IPS DF 6.9 (cell line): Measurements from ENCODE around the gene HSD11B1.

ENCODE experiments used
- DNase-seq: peaks from one replicate; pipeline ENCODE4 v3.0.0-alpha.2; 2013; ENCODE audit warnings: low read depth, low spot score
- H3K27ac ChIP-seq: one replicate; pipeline ENCODE4 v1.5.1; 2013; ENCODE audit warnings: low read length, control low read depth
- H3K27me3 ChIP-seq: 2 replicates; pipeline ENCODE4 v1.6.1; 2013; ENCODE audit warnings: mild to moderate bottlenecking, low read length; ENCODE audit not compliant: control insufficient read depth, insufficient read depth
- H3K36me3 ChIP-seq: 2 replicates; pipeline ENCODE4 v1.6.1; 2013; ENCODE audit warnings: low read length; ENCODE audit not compliant: control insufficient read depth, insufficient read depth
- H3K4me1 ChIP-seq: 2 replicates; pipeline ENCODE4 v1.6.1; 2013; ENCODE audit warnings: low read length; ENCODE audit not compliant: control insufficient read depth, insufficient read depth
- H3K4me3 ChIP-seq: 2 replicates; pipeline ENCODE4 v1.5.1; 2013; ENCODE audit warnings: mild to moderate bottlenecking, low read length
- H3K9me3 ChIP-seq: 2 replicates; pipeline ENCODE4 v1.6.1; 2013; ENCODE audit warnings: low read length, inconsistent platforms; ENCODE audit not compliant: control insufficient read depth, insufficient read depth
- WGBS: extraction: QIAGEN DNeasy Blood & Tissue Kit; methylation state at CpG from one replicate; pipeline ENCODE4 v1.1.7; 2013; ENCODE audit warnings: mixed read lengths, missing lambda C conversion rate; ENCODE audit not compliant: insufficient read length, insufficient coverage; 5-methylcytosine and 5-hydroxymethylcytosine counted together

The HSD11B1 gene

DNA sequence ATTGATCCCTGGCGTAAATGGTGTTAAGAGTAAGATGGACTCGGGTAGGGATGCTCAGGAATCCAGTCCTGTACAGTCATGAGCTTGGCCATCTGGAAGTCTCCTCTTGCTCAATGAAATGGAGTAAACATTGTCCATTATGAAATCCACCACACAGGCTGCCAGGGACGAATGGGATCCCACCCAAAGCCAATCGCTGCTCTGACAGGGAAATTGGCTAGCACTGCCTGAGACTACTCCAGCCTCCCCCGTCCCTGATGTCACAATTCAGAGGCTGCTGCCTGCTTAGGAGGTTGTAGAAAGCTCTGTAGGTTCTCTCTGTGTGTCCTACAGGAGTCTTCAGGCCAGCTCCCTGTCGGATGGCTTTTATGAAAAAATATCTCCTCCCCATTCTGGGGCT, at the start of gene HSD11B1:
TSS of gene HSD11B1 (plus strand) at position 263 of the 400 bp plus-strand sequence. CDS start at position 360, 97 bp downstream.
- WGBS, result no CpG with 5 or more reads among the region's 6 CpGs
- no peaks in the 10 kb centered on the region for H3K27me3 ChIP-seq
- H3K36me3 ChIP-seq, result no peaks in the 10 kb centered on the region
- no peak for DNase-seq
- H3K4me3 ChIP-seq, result no peak within 1 kb of the TSS
- no peaks in the 10 kb centered on the region for H3K4me1 ChIP-seq
- no peaks in the 10 kb centered on the region for H3K9me3 ChIP-seq
- no peak within 1 kb of the TSS for H3K27ac ChIP-seq

DNA sequence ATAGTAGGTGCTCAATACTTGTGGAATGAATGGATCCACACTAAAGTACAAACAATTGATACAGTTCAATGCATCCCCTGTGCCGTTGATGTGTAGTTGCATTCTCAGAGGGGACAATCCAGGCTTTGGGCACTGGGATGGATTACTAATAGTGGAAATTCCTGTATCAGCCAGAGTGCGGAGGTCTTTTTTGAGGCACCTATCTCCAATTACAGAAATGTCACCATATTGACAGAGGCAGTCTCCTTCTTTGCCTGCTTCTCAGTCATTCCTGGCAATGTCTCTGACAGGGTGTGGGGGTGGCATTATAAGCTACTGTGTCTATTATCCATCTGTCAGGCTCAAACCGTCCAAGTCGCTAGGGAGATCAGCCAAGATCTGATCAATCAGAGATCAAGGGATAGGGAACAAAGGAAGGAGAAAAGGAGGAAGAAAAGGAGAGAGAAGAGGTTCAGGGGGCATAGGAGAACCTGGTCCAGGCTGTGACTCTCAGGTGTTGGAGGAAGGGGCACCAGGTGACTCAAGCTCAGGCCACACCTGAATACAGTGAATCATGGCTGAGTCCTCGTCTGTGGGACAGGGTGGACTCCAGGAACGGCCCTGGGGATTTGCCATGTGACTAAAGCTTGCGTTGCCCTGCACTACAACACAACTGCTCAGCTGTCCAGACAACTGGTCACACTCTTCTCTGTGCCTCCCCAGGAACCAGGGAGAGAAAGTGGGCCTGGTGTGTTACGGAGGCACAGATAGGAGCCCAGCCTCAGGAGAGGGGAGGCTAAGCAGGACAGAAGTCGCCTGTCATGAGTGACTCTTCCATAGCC, 49.0 kb upstream of the HSD11B1 start:
- DNase-seq, result no peak
- no peaks in the 10 kb centered on the region for H3K9me3 ChIP-seq
- H3K4me1 ChIP-seq, result 0 out of 2 replicates have a peak, but pooled peaks cover 2% of the 10 kb centered on the region
- no peak overlapping the region for H3K27ac ChIP-seq
- no CpG with 5 or more reads among the region's 9 CpGs for WGBS
- no peak overlapping the region for H3K4me3 ChIP-seq
- no peaks in the 10 kb centered on the region for H3K27me3 ChIP-seq
- no peaks in the 10 kb centered on the region for H3K36me3 ChIP-seq

DNA sequence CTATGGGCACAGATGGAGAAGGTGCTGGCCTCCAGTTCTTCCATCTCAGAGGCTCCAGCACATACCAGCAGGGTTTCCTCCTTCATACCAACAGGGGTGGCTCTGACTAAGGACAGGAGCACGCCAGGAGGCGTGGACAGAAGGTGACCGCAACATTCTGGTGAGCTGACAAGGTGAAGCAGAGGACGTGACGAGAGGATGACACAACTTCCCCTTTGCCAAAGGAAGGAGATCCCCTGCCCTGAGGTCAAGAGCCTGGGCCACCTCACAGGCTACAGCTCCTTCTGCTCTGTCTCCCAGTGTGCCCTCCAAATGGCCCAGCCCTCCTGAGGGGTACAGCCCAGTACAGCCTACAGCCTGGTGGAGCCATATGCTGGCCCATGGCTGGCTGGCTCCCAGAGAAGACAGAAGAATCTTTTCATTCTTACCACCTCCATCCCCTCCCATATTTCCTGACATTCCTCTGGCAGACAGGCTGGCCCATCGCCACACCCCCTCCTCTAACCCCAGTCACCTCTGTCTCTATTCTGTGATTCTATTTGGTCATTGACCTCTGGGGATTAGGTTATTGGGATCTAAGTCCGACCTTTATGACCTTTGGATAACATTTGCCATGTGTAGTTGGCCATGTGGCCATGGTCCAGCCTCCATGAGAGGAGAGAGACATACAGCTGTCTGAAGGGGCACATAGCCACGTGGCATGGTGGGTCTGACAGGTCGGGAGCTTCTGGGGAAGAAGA, 47.3 kb upstream of the HSD11B1 start:
- Histone ChIP-seq H3K4me1 (0 out of 2 replicates have a peak, but pooled peaks cover 1% of the 10 kb centered on the region), H3K4me3 (no peak overlapping the region), H3K36me3 (no peaks in the 10 kb centered on the region), H3K27ac (no peak overlapping the region), H3K27me3 (no peaks in the 10 kb centered on the region), H3K9me3 (no peaks in the 10 kb centered on the region)
- WGBS, result no CpG with 5 or more reads among the region's 9 CpGs
- DNase-seq, result no peak

DNA sequence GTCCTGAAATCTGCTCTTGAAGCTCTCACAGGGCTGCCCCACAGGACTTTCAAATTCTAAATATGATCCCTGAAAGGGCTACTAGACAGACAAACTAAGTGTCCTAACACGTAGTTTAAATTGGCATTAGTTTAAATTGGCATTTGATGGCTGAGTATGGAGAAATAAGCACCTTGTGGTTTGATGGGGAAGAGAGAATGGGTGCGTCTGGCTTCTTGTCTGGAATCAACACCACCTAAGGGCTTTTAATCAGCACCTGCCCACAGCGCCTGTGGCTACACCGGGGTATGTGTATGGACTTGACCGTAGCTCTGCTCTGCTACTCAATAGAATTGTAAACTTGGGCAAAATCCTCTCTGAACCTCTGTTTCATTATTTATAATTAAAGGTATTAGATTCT, 46.7 kb upstream of the HSD11B1 start:
- Histone ChIP-seq H3K36me3 (no peaks in the 10 kb centered on the region), H3K4me3 (no peak overlapping the region), H3K9me3 (no peaks in the 10 kb centered on the region), H3K27me3 (no peaks in the 10 kb centered on the region), H3K27ac (no peak overlapping the region), H3K4me1 (no peaks in the 10 kb centered on the region)
- DNase-seq, result no peak
- WGBS, result no CpG with 5 or more reads among the region's 5 CpGs

DNA sequence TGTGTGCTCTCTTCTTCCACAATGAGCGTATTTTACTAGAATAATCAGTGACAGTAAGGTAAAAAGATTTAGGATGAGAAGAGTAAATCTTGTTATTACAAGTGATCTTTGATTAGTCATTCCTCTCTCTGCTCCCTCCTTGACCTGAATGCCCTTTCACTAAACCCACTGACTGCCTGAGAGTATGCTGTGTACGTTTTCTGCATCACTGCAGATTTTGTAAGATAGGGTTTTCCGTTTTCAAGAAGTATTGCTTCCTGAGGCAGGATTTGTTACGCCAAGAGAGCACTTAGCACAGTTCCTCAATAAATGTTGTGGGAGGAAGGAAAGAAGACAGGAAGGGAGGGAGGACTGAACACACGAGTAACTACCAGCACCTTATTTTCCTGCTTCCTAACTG, 44.7 kb upstream of the HSD11B1 start:
- Histone ChIP-seq H3K27ac (no peak overlapping the region), H3K27me3 (no peaks in the 10 kb centered on the region), H3K4me1 (peaks cover 2% of the 10 kb centered on the region; the same call in 1 of the 2 replicates), H3K9me3 (no peaks in the 10 kb centered on the region), H3K4me3 (no peak overlapping the region), H3K36me3 (no peaks in the 10 kb centered on the region)
- no peak for DNase-seq
- no CpG with 5 or more reads among the region's 5 CpGs for WGBS

DNA sequence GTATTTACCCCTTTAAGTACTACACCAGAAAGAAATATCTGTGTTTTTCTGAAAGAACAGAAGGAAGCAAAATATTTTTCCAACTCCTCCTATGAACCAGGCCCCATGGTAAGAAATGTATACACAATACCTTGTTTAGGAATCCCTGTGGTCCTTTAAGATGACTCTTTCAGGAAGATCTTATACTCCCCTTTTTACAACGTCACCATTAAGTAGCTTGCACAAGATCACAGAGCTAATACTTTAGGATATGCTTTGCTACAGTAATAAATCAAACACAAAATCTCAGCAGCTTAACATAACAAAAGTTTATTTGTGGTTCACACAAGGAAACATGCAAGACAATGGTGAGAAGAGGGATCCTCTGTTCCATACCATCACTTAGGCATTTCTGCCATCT, 43.6 kb upstream of the HSD11B1 start:
- Histone ChIP-seq H3K9me3 (no peaks in the 10 kb centered on the region), H3K27ac (no peak overlapping the region), H3K36me3 (no peaks in the 10 kb centered on the region), H3K27me3 (no peaks in the 10 kb centered on the region), H3K4me1 (peaks cover 2% of the 10 kb centered on the region; the same call in 1 of the 2 replicates), H3K4me3 (no peak overlapping the region)
- DNase-seq, result no peak
- WGBS, result no CpG with 5 or more reads among the region's 1 CpG

DNA sequence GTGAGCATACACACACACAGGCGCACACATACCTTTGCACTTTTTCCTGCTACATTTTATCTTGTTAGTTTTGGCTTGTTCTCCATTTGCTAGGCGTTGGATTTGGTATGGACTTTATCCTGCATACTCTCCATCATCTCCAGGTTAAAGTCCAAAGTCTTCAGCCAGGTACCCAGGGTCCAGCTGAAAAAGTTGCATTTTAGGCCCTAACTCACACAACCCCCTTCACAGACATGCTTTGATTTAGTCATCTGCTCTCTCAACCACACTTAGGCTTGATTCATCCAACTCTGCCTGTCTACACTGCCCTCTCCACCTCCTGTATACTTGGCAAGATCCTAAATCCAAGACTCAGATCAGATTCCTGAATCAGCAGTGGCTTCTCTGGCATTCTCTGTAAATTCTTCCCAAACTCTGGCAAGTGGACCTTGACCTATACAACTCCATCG, 41.7 kb upstream of the HSD11B1 start:
- no CpG with 5 or more reads among the region's 3 CpGs for WGBS
- H3K4me1 ChIP-seq, result peaks cover 2% of the 10 kb centered on the region; the same call in 1 of the 2 replicates
- no peak for DNase-seq

DNA sequence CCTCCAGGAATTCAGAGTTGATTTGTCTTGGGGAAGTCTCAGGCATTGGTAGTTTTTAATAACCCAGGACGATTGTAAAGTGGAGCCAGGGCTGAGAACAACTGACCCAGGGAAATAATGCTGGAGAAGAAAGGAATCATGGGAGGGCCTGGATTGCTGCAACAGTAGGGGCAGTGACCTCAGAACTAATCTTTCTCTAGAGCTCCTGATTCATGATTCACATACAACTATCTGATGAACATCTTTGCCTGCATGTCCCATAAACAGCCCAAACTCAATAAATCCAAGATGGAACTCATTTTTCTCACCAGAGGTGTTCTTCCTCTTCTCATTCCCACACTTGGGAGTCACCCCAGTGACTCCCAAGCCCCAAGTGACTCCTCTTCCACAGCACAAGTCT, 37.5 kb upstream of the HSD11B1 start:
- H3K9me3 ChIP-seq, result no peaks in the 10 kb centered on the region
- no CpG with 5 or more reads among the region's 1 CpG for WGBS
- H3K4me3 ChIP-seq, result no peak overlapping the region
- H3K36me3 ChIP-seq, result no peaks in the 10 kb centered on the region
- H3K4me1 ChIP-seq, result peaks cover 2% of the 10 kb centered on the region; the same call in 1 of the 2 replicates
- H3K27me3 ChIP-seq, result no peaks in the 10 kb centered on the region
- no peak for DNase-seq
- no peak overlapping the region for H3K27ac ChIP-seq

More for the DNA sequence above, 41.7 kb upstream of the HSD11B1 start:
- H3K4me3 ChIP-seq, result no peak overlapping the region
- H3K36me3 ChIP-seq, result no peaks in the 10 kb centered on the region
- H3K9me3 ChIP-seq, result no peaks in the 10 kb centered on the region
- H3K27ac ChIP-seq, result no peak overlapping the region
- H3K27me3 ChIP-seq, result no peaks in the 10 kb centered on the region

DNA sequence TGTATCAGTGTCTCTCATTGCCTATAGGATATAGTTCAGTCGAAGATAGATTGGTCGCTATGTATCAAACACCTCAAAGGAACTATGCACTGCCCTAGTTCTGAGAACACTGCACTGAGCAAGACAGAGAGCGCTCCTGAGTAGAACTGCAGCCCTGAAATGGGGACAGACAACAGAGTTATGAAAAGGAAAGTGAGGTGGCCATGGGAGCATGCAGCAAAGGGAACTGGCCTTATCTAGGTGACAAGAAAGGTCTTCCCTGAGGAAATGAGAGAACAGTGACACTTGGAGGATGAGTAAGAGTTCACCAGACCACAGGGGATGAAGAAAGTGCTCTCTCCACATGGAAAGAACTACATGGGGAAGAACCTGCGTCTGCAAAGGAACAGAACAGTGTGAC, 36.9 kb upstream of the HSD11B1 start:
- H3K36me3 ChIP-seq, result no peaks in the 10 kb centered on the region
- H3K27ac ChIP-seq, result no peak overlapping the region
- H3K4me3 ChIP-seq, result no peak overlapping the region
- peaks cover under 1% of the 10 kb centered on the region; the same call in 1 of the 2 replicates for H3K27me3 ChIP-seq
- no peaks in the 10 kb centered on the region for H3K9me3 ChIP-seq
- WGBS, result no CpG with 5 or more reads among the region's 4 CpGs
- peaks cover 2% of the 10 kb centered on the region; the same call in 1 of the 2 replicates for H3K4me1 ChIP-seq
- no peak for DNase-seq

DNA sequence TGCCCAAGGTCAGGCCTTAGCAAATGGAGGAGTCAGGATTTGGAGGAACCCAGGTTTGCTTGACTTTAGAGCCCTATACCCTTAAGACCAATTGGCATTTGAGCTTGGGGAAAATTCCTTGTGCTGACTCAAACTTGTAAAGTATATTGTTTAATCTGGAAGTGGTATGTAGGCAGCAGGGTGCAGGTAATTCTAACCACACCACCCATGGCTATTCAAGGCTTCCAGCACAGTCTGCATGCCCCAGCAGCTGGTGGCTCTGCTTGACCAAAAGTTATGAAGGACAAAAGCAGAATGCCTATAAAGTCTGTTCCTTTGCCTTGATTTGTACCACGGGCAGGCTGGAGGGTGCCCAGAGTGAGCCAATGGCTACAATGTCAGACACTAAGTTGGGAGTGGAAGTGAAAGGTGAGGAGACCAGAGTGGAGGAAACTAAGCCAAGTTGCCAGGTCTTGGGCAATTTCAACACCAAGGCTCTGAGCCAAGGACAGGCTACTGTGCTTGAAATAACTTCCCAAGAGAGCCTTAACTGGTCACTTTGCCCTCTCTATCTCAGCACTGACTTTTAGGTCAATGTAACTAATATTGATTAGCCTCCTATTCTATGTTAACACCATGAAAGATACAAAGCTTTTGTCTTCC, 34.1 kb upstream of the HSD11B1 start:
- no peak overlapping the region for H3K4me3 ChIP-seq
- WGBS, result no CpG with 5 or more reads among the region's 1 CpG

More for the DNA sequence above, 34.1 kb upstream of the HSD11B1 start:
- Histone ChIP-seq H3K27ac (no peak overlapping the region), H3K36me3 (no peaks in the 10 kb centered on the region), H3K9me3 (no peaks in the 10 kb centered on the region), H3K27me3 (peaks cover 20% of the 10 kb centered on the region; the same call in 1 of the 2 replicates), H3K4me1 (no peaks in the 10 kb centered on the region)
- DNase-seq, result no peak
